Measurements from ENCODE around the gene CCDC73.

- TF ChIP-seq, protein P1, sequence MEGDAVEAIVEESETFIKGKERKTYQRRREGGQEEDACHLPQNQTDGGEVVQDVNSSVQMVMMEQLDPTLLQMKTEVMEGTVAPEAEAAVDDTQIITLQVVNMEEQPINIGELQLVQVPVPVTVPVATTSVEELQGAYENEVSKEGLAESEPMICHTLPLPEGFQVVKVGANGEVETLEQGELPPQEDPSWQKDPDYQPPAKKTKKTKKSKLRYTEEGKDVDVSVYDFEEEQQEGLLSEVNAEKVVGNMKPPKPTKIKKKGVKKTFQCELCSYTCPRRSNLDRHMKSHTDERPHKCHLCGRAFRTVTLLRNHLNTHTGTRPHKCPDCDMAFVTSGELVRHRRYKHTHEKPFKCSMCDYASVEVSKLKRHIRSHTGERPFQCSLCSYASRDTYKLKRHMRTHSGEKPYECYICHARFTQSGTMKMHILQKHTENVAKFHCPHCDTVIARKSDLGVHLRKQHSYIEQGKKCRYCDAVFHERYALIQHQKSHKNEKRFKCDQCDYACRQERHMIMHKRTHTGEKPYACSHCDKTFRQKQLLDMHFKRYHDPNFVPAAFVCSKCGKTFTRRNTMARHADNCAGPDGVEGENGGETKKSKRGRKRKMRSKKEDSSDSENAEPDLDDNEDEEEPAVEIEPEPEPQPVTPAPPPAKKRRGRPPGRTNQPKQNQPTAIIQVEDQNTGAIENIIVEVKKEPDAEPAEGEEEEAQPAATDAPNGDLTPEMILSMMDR (optimal IDR thresholded peaks at IDR 0.05 in 1 of 3, IDR thresholded peaks at IDR 0.05 in 1 of 3, conservative IDR thresholded peaks at IDR 0.05 in 1 of 3; ENCODE audit: extremely low read depth in 1 of 3, insufficient read depth in 2 of 3, low read length in 3 of 3): no peak
- no peak for TF ChIP-seq EZH2 (IDR thresholded peaks at IDR 0.05; ENCODE audit: low read length)
Measured at GRCh38 chr11:32581556-32581955, 212.9 kb downstream of the CCDC73 start.
